NCI-H2081 (cell line): ENCODE measurements around the gene NTRK3.

Source experiments
- DNase-seq, 2 experiments: peaks; one replicate each; lab custom pipeline; 2025; lab: John Stamatoyannopoulos, UW

The NTRK3 gene

DNA sequence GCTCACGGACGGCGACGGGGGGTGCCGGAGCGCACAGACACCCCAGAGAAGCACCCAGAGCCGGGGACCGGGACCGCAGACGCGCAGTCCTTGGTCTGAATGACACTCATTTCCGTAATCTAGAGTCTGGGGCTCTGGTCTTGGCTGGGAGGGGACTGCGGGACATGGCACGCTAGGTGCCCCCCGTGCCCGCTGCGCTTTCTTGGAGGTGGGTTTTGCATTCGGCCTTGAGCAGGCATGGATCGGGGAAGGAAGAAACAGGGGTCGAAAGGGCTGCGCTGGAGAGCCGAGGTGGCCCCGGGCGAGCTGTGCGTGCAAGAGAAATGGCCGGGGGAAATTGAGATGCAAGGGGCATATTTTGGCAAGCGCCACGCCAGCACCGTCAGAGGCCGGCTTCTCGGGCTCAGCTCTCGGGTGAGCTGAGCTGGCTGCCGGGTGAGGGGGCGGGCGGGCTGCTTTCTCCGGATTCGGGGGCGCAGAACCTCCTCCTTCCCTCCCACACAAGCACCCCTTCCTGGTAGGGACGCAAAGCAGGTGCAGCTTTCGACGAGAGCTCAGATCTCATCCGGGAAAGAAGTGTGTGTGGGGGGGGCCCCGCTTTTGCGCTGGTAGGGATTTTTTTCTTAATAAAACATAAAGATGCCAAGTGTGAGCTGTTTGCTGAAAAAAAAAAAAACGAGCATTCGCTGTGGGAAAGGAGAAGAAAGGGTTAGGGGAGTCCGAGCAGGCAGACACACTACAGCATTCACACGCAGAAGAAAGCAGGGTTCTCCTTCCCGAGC, 963 bp upstream of the NTRK3 start:
- DNase-seq, result no peak

DNA sequence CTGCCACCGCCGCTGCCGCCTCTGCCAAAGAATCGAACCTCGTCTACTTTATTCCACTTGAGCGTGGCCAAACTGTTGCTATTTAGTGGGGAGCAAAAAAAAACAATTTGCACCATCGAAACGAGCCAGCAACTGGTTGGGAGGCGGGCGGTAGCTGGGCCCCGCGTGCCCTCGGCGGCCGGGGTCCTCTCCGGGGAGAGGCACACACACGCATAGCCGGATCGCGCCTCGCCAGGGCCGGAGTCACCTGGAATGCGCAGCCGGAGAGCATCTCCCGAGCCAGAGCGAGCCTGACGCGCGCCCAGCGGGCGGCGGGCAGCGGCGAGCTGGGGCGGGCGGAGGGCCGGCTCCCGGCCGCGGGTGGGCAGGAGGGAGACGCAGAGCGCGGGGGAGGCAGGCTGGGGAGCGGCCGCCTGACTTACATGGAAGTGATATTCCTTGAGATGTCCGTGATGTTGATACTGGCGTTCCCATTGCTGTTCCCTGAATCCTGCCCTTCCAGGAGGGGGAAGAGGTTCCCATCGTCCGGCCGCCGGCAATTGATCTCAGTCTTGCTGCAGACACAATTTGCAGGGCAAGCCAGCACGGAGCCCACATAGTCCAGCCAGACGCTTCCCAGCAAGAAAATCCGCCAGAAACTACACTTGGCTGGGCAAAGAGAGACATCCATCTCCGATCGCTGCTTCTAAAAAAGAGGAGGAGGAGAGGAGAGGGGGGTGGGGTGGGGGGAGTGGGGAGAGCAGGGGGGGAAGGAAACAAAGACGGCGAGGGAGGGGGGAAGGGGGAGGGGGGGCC, 858 bp downstream of the NTRK3 start:
- no peak for DNase-seq

DNA sequence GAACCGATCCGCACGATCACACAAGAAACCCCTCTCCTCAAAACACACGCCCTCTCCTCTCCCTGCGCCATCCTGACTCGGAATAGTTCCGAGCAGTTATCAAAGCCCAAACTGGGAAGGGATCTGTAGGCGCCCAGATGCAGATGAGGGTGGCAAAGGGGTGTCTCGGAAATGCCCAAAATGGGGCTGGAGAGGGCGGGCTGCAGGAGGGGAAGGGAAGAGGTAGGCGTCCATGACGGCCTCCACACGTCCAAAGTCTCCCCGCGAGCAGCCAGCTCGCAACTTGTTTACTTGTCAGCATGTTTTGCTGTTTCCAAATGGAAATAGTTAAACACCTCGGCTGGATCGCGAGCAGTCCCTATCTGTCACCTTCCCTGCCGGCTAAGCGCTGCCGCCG, 1.5 kb downstream of the NTRK3 start:
- DNase-seq, result no peak

DNA sequence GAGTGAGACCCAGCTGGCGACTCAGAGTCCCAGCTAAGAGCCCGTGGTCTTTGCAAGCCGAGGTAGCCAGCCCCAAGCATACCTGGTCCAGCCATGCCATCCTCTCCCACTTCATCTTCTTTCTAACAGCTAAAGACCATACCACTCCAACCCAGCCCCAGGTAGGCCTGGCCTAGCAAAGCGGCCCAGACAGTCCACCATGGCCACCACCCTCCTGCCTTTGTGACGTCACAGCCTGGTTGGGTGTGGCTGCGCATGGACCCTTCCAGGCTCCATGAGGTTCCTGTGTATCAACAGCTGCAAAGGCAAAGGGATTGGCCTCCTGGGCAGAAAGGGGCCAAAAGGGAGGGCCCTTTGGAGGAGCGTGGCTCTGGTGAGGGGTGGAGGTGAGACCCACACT, 4.1 kb downstream of the NTRK3 start:
- no peak for DNase-seq

DNA sequence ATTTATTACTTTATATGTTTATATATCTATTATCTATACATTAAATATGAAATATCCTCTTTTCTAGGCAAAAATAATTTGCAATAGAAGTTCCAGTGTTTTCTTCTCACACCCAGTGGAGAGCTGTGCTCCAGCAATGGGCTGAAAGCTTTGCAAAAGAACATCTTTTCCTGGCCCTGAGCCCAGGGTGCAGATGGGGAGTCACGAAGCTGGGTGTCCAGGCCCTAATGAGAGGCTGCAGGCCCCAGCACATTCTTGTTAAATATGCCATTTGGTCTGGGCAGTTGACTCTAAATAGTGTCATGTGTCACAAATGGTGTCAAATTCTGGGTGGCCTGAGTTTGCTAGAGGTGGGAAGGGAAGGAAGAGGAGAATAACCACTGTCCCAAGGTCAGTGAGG, 5.7 kb downstream of the NTRK3 start:
- no peak for DNase-seq

DNA sequence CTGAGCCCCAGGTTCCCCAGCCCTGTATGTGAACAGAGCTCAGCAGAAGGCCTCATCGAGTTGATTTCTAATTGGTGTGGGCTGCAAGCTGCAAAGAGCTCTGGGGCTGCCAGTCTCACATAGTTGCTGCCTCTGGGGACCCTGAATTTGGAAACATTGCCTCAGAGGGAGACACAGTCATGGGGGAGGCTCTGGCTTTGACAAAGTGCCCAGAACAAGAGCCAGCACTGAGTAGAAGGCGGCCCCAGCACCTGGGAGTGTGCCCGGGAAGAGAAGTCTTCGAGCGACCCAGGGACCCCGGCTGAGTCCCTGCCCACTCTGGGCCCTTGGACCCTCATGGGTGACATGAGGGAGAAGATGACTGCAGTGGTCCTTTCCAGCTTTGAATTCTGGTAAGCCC, 7.3 kb downstream of the NTRK3 start:
- DNase-seq, result no peak

DNA sequence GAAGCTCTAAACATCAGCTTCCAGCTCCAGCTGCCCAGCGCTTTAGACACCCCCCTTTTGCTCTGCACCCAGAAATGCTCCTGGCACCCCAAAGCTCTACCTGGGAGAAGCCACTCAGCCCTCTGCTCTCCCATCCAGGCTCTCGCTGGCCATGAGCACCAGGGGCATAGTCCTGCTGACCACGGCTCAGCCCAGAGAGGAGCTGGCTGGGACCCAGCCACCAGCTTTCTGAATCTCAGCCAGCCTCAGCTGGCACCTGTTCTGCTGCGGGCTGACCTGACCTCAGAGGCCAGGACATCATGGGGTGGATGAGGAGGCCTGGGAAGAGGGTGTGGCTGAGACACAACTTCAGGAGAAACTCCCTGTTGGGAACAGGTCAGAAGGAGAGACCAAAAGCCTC, 8.6 kb downstream of the NTRK3 start:
- no peak for DNase-seq

DNA sequence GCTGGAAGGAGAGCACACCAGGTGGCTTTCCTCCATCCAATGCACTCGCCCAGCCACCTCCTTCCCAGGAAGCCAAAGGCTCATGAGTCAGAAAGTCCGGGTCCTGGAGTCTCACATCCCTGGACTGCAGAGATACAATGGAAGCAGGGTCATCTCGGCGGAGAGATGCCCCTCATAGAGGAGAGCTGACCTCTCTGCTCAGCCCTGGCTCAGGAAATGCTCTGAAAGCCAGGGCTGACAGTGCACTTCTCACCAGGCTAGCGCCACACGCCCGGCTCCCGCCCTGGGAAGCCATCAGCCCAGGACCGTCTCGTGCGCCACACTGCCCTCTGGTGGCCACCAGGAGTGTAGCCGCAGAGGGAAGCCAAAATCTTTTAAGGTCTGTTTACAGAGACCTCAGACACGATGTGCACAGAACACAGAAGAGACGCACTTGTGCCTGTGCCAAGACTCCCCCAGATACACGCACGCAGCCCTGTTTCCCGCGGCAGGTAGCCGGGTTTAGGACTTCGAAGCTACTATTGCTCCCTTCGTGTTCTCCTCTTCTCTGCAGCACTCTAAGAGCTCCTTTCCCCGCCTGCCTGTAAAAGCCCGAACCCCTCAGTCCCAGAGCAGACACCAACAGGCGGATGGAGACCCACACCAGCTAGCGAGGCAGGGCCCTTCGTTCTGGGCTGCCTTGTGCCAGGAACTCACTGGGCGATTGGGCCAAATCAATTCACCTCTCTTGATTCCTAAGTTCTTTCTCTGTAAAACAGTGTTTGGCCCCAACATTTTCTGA, 9.7 kb downstream of the NTRK3 start:
- peak in 1 of 2 experiments; percentile 46 for DNase-seq

DNA sequence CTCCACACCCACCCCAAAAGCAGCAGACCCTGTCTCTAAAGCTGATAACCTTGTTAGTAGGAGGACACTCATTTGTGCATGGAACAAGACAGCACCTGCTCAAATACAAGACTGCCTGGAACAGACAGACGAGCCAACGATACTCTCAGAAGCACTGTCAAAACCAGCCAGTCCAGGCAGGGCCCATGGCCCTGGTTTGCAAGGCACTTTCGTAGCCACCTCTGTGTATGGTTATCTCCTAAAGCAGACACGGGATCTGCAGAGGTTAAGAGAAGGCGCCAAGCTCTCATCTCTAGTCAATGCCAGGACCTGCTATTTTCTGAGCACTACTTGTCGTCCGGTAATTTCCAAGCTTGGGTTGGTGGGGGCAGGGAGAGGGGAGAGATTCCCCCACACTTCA, 10.5 kb downstream of the NTRK3 start:
- DNase-seq, result no peak

DNA sequence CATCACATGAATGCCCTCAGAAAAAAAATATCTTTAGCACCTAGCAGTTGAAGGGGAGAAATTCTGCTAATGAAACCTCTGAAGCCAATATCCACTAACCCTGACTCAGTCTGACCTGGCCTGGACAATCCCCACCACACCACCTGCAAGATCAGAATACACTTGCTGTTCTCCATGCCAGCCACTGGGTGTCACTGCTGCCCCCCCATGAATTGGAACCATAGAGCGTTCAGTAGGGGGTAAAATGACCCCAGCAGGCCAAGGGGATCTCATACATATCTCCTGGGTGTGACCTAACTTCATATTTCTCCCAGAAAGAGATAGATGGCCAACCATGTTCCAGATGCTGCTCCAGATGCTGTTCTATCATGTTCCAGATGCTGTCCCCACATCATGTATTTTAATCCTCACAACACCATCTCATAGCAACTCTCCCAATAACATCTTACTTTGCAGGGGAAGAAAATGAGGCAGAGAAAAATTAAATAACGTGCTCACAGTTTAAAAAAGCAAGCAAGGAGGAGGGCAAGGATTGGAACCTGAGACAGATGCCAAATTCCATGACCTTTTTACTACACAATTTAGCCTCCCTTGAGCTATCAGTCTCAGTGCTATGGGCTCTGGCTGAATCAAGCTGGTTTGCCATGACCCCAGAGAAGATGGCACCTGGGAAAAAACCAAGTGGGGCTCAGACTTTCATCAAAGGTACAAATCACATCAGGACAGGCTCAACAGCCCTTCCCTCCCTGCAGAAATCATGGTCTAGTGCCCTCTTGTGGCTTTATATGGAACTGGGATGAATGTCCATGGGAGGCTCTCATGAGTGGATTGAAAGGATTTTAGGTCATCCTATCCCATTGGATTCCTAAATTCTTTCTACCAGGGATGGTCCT, 12.4 kb downstream of the NTRK3 start:
- DNase-seq, result no peak

DNA sequence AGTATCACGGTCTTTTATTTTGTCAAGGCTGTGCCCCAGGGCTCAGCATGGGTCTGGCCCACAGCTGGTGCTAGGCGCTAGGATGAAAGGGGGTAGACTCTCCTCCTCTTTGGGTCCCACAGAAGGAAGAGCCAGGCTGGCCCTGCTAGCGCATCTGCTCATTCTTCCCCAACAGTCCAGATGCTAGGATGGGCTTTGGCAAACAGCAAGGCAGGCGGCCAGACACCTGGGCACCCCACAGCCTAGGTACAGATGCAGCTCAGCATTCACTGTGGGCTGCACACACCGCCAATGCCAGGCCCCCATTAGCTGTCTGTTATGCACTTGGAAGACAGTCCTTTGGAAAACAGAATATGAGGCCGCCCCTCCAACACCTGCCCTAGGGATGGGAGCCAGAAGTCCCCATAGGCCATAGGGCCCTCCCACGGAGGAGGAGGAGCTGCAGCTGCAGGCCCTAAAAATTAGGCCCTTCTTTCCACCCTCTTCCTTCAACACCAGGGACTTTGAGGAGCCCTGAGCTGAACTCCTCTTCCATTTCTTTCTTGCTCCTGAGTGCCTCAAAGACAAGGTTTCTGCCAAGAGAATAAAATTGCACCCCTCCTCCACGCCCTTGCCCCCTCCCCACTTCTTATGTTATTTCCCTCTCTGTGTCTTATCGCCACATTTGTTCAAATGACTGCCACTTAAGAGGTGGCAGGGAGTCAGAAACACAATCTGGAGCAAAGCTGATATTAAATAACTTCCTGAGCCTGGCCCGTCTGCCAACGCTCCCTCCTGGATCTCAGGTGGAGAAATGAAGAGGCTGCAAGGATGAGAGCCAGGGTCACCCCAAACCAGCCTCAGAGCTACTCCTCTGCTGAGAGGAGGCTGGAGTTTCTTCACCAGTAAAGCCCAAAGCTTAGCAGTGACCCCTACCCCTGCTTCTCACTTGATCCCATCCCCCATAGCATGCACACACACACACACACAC, 13.7 kb downstream of the NTRK3 start:
- DNase-seq, result no peak

DNA sequence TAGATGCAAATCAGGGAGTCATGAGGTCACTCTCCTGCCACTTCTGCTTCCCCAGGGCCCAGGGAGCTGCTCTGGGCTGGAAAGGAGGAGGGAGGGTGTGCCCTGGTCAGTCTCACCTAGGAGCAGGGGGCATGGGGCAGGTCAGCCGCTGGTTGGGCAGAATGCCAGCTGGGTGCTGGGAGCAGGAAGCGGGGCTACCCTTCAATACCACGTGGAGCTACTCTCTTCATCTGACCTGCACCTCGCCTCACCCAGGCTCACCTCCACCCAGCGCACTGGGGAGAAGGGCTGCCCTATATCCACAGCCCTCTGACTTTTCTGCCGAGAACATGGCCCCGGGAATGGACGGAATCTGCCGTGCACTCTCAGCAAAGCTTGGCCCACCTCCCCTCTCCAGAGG, 15.1 kb downstream of the NTRK3 start:
- no peak for DNase-seq

DNA sequence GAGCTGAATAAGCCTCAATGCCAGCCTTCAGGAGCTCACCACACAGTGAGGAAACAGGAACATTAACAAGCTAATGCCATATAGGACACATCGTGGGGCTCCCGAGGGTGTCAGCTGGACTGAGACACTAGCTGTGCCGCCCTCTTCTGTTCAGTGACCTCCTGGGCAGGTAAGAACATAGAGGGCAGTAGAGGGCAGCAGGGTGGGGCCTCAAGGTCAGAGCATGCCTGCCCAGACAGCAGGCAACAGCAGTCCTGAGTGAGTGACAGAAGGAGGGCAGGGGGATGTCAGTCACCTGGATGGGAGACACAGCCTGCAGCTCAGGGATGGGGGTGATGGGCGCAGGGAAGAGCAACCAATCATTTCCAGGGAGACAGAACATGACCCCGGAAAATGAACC, 15.5 kb downstream of the NTRK3 start:
- DNase-seq, result no peak

DNA sequence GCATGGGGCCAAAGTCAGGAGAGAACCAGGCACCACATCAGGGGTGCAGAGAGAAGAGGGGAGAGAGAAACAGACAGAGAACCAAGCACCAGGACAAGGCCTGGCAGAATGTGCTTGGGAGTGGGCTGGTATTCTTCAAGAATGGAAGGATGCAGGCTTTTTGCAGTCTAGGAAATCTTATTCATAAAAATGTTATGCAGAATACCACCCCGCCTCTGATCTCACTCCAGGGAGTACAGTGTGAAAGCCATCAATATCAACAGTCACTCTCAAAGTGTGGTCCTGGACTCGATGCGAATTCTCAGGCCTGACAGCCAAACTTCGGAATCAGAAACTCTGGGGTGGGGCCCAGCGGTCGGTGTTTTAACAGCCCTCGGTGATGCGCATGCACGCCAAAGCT, 16.9 kb downstream of the NTRK3 start:
- no peak for DNase-seq

DNA sequence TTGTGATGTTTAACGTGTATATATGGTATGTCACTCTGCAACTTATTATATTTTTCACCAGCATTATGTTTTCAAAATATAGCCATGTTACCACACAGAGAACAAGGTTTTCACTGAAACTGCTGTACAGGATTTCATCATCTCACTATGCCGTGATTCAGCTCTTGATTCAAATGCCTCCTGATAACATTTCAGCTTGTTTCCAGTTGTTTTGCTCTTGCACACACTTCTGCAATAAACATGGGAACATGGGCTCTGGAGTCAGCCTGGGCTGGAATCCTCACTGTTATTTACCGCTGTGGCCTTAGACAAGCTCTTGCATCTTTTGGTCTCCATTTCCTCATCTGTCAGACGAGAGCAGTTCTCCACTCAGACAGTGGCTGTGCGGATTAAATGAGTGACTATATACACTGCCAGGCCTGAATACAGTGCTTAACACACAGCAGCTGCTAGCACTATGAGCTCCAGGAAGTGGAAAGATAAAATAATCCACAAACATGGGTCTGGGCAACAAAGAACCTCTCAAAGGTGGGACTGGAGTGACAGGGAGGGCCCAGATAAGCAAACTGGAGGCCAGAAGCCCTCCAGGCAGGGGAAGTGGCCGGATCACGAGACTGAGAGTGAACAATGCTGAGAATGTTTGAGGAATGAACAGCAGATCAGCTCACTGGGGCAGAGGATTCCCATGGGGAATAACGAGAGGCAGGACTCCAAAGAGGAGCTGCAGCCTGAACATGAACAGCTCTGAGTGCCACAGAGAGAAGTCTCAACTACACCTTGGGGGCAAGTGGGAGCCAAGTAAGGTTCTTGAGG, 17.7 kb downstream of the NTRK3 start:
- no peak for DNase-seq

DNA sequence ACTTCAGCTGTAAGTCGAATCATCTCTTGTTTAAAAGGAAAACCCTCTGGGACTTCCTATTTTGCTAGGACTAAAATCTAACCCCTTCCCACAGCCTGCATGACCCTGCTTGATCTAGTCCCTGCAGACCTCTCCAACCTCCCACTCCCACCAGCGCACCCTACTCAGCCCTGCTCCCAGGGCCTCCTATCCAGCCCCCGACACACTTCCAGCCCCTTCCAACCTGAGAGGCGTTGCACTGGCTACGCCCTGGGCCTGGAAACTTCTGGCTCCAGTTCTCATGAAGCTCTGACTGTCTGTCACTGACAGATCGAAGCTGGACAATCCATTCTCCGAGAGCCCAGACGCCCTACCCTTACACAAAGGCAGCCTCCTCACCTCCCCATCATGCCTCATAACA, 21.8 kb downstream of the NTRK3 start:
- no peak for DNase-seq

DNA sequence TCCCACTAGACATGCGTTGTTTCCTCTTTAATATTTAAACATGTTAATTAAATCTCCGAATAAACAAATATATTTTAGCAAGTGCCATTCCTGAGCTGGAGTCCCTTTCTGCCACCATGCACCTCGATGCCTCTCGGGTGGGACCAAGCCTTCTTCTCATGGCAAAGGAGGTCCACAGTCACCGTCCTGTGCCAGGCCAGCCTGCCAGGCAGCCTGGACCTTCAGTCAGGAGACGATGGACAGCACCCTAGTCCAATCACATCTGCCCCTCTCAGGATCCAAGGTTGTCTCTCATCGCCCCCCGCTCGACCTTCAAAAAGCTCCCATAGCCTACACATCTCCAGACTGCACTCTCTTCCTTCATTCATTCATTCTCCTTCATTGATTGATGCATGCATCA, 22.6 kb downstream of the NTRK3 start:
- DNase-seq, result no peak

DNA sequence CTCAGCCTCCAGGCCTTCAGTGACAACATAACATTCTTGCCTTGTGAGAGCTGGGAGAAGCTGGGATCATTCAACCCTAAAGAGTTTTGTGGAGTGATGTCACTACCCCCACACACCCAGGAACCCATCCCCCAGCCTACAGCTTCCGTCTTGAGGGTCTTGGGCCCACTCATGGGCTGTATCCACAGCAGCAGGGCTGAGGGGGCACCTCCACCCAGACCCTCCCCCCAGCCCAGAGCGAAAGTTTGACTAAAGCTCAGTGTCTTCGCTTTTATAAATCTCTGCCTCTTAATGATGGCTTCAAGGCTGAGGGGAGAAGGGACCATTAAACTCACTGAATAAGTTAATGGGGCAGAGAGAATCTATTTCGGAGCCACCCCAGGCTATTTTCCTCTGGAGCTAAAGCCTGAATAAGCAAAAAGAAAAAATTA, 23.8 kb downstream of the NTRK3 start:
- DNase-seq, result no peak

DNA sequence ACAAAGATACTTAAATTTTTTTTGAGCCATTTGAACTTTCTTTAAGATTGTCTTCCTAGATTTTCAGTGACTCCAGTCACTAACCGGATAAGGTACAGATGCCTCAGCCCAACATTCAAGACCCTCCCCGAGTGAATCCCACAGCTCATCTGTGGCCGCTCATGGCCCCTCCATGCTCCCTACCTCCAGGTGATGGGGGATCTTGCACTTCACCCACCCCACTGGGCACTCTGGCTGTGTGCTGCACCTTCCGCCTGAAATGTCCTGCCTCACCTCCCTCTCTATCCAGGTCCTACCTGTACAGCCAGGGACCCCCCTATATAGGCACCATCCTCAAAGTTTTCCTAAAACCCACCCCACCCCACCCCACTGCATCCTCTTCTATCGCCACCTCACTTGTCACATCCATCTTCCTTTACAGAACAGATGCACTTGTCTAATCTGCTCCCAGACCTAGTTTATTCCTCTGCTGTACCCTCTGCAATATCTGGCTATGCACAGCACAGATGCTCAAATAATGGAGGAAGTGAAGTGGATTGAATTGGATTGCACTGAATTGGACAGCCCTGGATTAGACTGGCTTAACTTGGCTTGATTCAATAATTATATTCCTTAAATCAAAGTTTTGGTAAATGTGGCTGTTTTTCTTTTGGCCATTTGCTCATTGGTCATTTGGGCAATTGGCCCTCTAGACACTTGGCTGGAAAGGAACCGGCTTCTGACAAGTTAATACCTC, 24.5 kb downstream of the NTRK3 start:
- DNase-seq, result no peak
